Lung (tissue), 12 donors: ENCODE results near the gene PIAS1. TPM values are rescaled to one million over a fixed set of nuclear protein-coding genes. Genes with fewer than 3 reads are reported as not detected.

ENCODE experiments used
- ATAC-seq: fragments of 200-7000 bp; cut with Tn5 transposase; one replicate; pipeline ENCODE4 v1.9.1; 2020; ENCODE audit warnings: moderate number of reproducible peaks; ENCODE audit not compliant: insufficient read depth, low FRiP score
- DNase-seq, 3 donors: peaks; one replicate each; pipeline ENCODE4 v3.0.0-alpha.2; 2013 to 2017
- H3K27ac ChIP-seq, 2 donors: one replicate each; pipeline ENCODE4 v1.5.1; 2013; ENCODE audit warnings: mild to moderate bottlenecking in 2 of 2, moderate library complexity in 2 of 2, control low read depth in 1 of 2, inconsistent platforms in 1 of 2, low read depth in 1 of 2, low read length in 1 of 2
- H3K27me3 ChIP-seq, 3 donors: one replicate each; pipeline ENCODE4 v1.5.1; 2013; ENCODE audit warnings: low read length in 2 of 3; ENCODE audit not compliant: control insufficient read depth in 3 of 3, insufficient read depth in 3 of 3
- H3K36me3 ChIP-seq, 4 donors: one replicate each; pipeline ENCODE4 v1.5.1; 2013; ENCODE audit warnings: low read length in 4 of 4, mild to moderate bottlenecking in 1 of 4, moderate library complexity in 1 of 4; ENCODE audit not compliant: control insufficient read depth in 4 of 4, insufficient read depth in 4 of 4
- H3K4me1 ChIP-seq, 5 donors: one replicate each; pipeline ENCODE4 v1.5.1; 2013; ENCODE audit warnings: low read length in 5 of 5, mild to moderate bottlenecking in 2 of 5, moderate library complexity in 1 of 5; ENCODE audit not compliant: control insufficient read depth in 5 of 5, insufficient read depth in 5 of 5
- H3K4me3 ChIP-seq: one replicate; pipeline ENCODE4 v1.5.1; 2013; ENCODE audit warnings: mild to moderate bottlenecking, control low read depth, moderate library complexity
- H3K9ac ChIP-seq, 2 donors: one replicate each; pipeline ENCODE4 v1.5.1; 2013; ENCODE audit warnings: low read length in 2 of 2, control low read depth in 1 of 2; ENCODE audit not compliant: insufficient read depth in 1 of 2
- H3K9me3 ChIP-seq, 4 donors: one replicate each; pipeline ENCODE4 v1.5.1; 2013; ENCODE audit warnings: low read length in 3 of 4, mild to moderate bottlenecking in 1 of 4, moderate library complexity in 1 of 4; ENCODE audit not compliant: control insufficient read depth in 4 of 4, insufficient read depth in 3 of 4
- WGBS, 2 donors: extraction: QIAGEN DNeasy Blood & Tissue Kit; methylation state at CpG; one replicate each; pipeline ENCODE4 v1.1.7; 2013; 5-methylcytosine and 5-hydroxymethylcytosine counted together
- polyA plus RNA-seq, 2 donors: library from polyadenylated mRNA; stranded (reverse); fragments of 200-250 nt; gene quantifications; one replicate each; pipeline ENCODE4 v1.2.1, GENCODE V29; 2013
- total RNA-seq, 2 donors: library from RNA; depleted of rRNA in 1 of 2; stranded (reverse); fragments of >200 nt in 1 of 2; gene quantifications; one replicate each; pipeline ENCODE4 v1.2.1, GENCODE V29; 2014 to 2021
- TF ChIP-seq, protein P1 (sequence below): IDR thresholded peaks from 2 replicates; pipeline ENCODE4 v1.5.1; 2012; ENCODE audit warnings: mild to moderate bottlenecking; ENCODE audit errors: control extremely low read depth, extremely low read depth
- donor health status: control.
- donor health status: control.
- donor health status: Bipolar disorder and iron deficiency.
- donor health status: healthy.
- donor health status: DM: yes; HTN: yes; CAD: no.

PIAS1 gene
- total and polyA plus RNA-seq, 4 donors, result 14.6 to 157 (median 30.4) TPM

- no peak for ATAC-seq
Measured at GRCh38 chr15:68051907-68052306, 2.2 kb upstream of the PIAS1 start.

GRCh38 chr15:68052431-68052830, 1.7 kb upstream of the PIAS1 start:
- no peak for DNase-seq
- Histone ChIP-seq H3K36me3 (no peaks in the 10 kb centered on the region), H3K27ac (no peak overlapping the region), H3K4me1 (peaks cover 0 to 23% (median 2%) of the 10 kb centered on the region in 5 donors), H3K27me3 (no peaks in the 10 kb centered on the region), H3K9me3 (no peaks in the 10 kb centered on the region), H3K4me3 (no peak overlapping the region), H3K9ac (no peak overlapping the region)
- WGBS, 2 donors, result 94 to 98% methylated on average over 4 of the region's 4 CpGs
- no peak for ATAC-seq
- TF ChIP-seq, protein P1, sequence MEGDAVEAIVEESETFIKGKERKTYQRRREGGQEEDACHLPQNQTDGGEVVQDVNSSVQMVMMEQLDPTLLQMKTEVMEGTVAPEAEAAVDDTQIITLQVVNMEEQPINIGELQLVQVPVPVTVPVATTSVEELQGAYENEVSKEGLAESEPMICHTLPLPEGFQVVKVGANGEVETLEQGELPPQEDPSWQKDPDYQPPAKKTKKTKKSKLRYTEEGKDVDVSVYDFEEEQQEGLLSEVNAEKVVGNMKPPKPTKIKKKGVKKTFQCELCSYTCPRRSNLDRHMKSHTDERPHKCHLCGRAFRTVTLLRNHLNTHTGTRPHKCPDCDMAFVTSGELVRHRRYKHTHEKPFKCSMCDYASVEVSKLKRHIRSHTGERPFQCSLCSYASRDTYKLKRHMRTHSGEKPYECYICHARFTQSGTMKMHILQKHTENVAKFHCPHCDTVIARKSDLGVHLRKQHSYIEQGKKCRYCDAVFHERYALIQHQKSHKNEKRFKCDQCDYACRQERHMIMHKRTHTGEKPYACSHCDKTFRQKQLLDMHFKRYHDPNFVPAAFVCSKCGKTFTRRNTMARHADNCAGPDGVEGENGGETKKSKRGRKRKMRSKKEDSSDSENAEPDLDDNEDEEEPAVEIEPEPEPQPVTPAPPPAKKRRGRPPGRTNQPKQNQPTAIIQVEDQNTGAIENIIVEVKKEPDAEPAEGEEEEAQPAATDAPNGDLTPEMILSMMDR, result no peak

More at GRCh38 chr15:68051907-68052306, 2.2 kb upstream of the PIAS1 start:
- no peak for DNase-seq
- 73 to 90% methylated on average over 1 of the region's 1 CpG for WGBS, 2 donors
- no peaks in the 10 kb centered on the region for H3K9me3 ChIP-seq
- no peak overlapping the region for H3K9ac ChIP-seq
- TF ChIP-seq, protein P1, result no peak
- no peaks in the 10 kb centered on the region for H3K36me3 ChIP-seq
- H3K27me3 ChIP-seq, result no peaks in the 10 kb centered on the region
- H3K4me3 ChIP-seq, result no peak overlapping the region
- H3K27ac ChIP-seq, result no peak overlapping the region
- peaks cover 0 to 18% (median 2%) of the 10 kb centered on the region in 5 donors for H3K4me1 ChIP-seq

GRCh38 chr15:68053001-68053400, 1.1 kb upstream of the PIAS1 start:
- no peaks in the 10 kb centered on the region for H3K9me3 ChIP-seq
- H3K27ac ChIP-seq, result no peak overlapping the region
- H3K36me3 ChIP-seq, result no peaks in the 10 kb centered on the region
- no peaks in the 10 kb centered on the region for H3K27me3 ChIP-seq
- TF ChIP-seq, protein P1, result no peak
- WGBS, 2 donors, result 75 to 86% methylated on average over 6 of the region's 6 CpGs
- peaks cover 0 to 27% (median 3%) of the 10 kb centered on the region in 5 donors for H3K4me1 ChIP-seq
- DNase-seq (no peak), ATAC-seq (no peak)
- H3K4me3 ChIP-seq, result no peak overlapping the region
- H3K9ac ChIP-seq, result no peak overlapping the region
